Keratinocyte (primary cell): ENCODE measurements around the gene PTPRD. TPM values are rescaled to one million over a fixed set of nuclear protein-coding genes. Genes with fewer than 3 reads are reported as not detected.

ENCODE experiments used
- DNase-seq: peaks from one replicate; pipeline ENCODE4 v3.0.0-alpha.2; 2011; ENCODE audit warnings: low read depth, missing footprints, low spot score
- FAIRE-seq: peaks from 2 replicates; lab custom pipeline; 2011; peaks lifted over from hg19 to GRCh38; lab: Jason Lieb, UNC
- H2AFZ ChIP-seq: 2 replicates; pipeline ENCODE4 v1.6.0; 2012; ENCODE audit warnings: low read length, control low read depth, inconsistent platforms; ENCODE audit not compliant: control insufficient read depth
- H3K27ac ChIP-seq: 2 replicates; pipeline ENCODE4 v1.5.1; 2011; ENCODE audit warnings: low read length; ENCODE audit not compliant: control insufficient read depth, insufficient read depth
- H3K27me3 ChIP-seq: 3 replicates; pipeline ENCODE4 v1.6.0; 2011; ENCODE audit warnings: low read length; ENCODE audit not compliant: control insufficient read depth, insufficient read depth; ENCODE audit errors: extremely low read depth
- H3K36me3 ChIP-seq, 2 experiments: 2 replicates in 1 of 2; 3 replicates in 1 of 2; pipeline ENCODE4 v1.5.1; 2011; ENCODE audit warnings: low read length in 2 of 2, mild to moderate bottlenecking in 1 of 2; ENCODE audit not compliant: control insufficient read depth in 2 of 2, insufficient read depth in 2 of 2; ENCODE audit errors: extremely low read depth in 1 of 2
- H3K4me1 ChIP-seq: 3 replicates; pipeline ENCODE4 v1.5.1; 2011; ENCODE audit warnings: low read length; ENCODE audit not compliant: control insufficient read depth, insufficient read depth; ENCODE audit errors: extremely low read depth
- H3K4me2 ChIP-seq: 3 replicates; pipeline ENCODE4 v1.6.0; 2011; ENCODE audit warnings: low read depth, low read length; ENCODE audit not compliant: control insufficient read depth, insufficient read depth; ENCODE audit errors: extremely low read depth
- H3K4me3 ChIP-seq, 3 experiments: fragments of 200-600 bp in 1 of 3; sonication (generic) in 1 of 3; 2 replicates in 2 of 3; 3 replicates in 1 of 3; pipeline ENCODE4 v1.5.1; 2011 to 2016; ENCODE audit warnings: low read length in 3 of 3, mild to moderate bottlenecking in 3 of 3, control low read depth in 2 of 3, inconsistent platforms in 1 of 3, low read depth in 1 of 3, mixed read lengths in 1 of 3, mixed run types in 1 of 3, moderate library complexity in 1 of 3; ENCODE audit not compliant: control insufficient read depth in 2 of 3, insufficient read depth in 2 of 3; ENCODE audit errors: extremely low read depth in 1 of 3
- H3K79me2 ChIP-seq: 2 replicates; pipeline ENCODE4 v1.6.0; 2012; ENCODE audit warnings: low read length; ENCODE audit not compliant: control insufficient read depth, insufficient read depth
- H3K9ac ChIP-seq: 3 replicates; pipeline ENCODE4 v1.6.0; 2011; ENCODE audit warnings: low read length; ENCODE audit not compliant: control insufficient read depth, insufficient read depth; ENCODE audit errors: extremely low read depth
- H3K9me1 ChIP-seq: 3 replicates; pipeline ENCODE4 v1.6.0; 2011; ENCODE audit warnings: low read length; ENCODE audit not compliant: control insufficient read depth, insufficient read depth; ENCODE audit errors: extremely low read depth
- H3K9me3 ChIP-seq: 2 replicates; pipeline ENCODE4 v1.5.1; 2012; ENCODE audit warnings: low read depth, low read length; ENCODE audit not compliant: control insufficient read depth
- H4K20me1 ChIP-seq: 3 replicates; pipeline ENCODE4 v1.6.0; 2011; ENCODE audit warnings: low read length; ENCODE audit not compliant: control insufficient read depth, insufficient read depth; ENCODE audit errors: extremely low read depth
- EZH2 ChIP-seq: IDR thresholded peaks from one replicate; pipeline ENCODE4 v1.6.1; 2012; ENCODE audit warnings: inconsistent platforms, mild to moderate bottlenecking, low read length, moderate library complexity
- dilution Hi-C: fragments of 300-500 bp; cut with MboI; formaldehyde crosslinking; loops from one replicate; pipeline ENCODE4 v1.7.0; 2020; ENCODE audit warnings: low sequenced_read_pairs; ENCODE audit not compliant: extremely low pct_ligation_motif_present
- polyA plus RNA-seq, 5 experiments: library from polyadenylated mRNA; depleted of rRNA in 3 of 5; stranded (reverse) in 3 of 5; stranded (forward) in 1 of 5; unstranded in 1 of 5; fragments of >200 nt; gene quantifications; 1 replicate in 1 of 5; 2 replicates in 3 of 5; 3 replicates in 1 of 5; pipeline versions ENCODE4 v1.2.1 to v1.2.3, GENCODE V29; 2011 to 2012; ENCODE audit warnings: missing spikeins in 2 of 5, low read depth in 1 of 5, low replicate concordance in 1 of 5
- TF ChIP-seq, protein P1 (sequence below), 3 experiments: IDR thresholded peaks in 1 of 3; conservative IDR thresholded peaks in 1 of 3; optimal IDR thresholded peaks in 1 of 3; 2 replicates in 2 of 3; 3 replicates in 1 of 3; pipeline versions ENCODE3 to v1.5.1; 2011; ENCODE audit warnings: low read length in 3 of 3, mild to moderate bottlenecking in 3 of 3, moderate library complexity in 2 of 3, control low read depth in 1 of 3, inconsistent platforms in 1 of 3; ENCODE audit not compliant: insufficient read depth in 2 of 3; ENCODE audit errors: extremely low read depth in 1 of 3

The PTPRD gene
- polyA plus RNA-seq, 1 donor (not counting 4 experiments of a cell fraction or from before 2014, with no cell fraction given): 0.10 TPM

GRCh38 chr9:10009401-10009800 is 603.4 kb downstream of the PTPRD start:
- H4K20me1 ChIP-seq: no peaks in the 10 kb centered on the region
- H3K79me2 ChIP-seq: no peaks in the 10 kb centered on the region
- H3K27me3 ChIP-seq: no peaks in the 10 kb centered on the region
- TF ChIP-seq EZH2: no peak
- TF ChIP-seq, protein P1, sequence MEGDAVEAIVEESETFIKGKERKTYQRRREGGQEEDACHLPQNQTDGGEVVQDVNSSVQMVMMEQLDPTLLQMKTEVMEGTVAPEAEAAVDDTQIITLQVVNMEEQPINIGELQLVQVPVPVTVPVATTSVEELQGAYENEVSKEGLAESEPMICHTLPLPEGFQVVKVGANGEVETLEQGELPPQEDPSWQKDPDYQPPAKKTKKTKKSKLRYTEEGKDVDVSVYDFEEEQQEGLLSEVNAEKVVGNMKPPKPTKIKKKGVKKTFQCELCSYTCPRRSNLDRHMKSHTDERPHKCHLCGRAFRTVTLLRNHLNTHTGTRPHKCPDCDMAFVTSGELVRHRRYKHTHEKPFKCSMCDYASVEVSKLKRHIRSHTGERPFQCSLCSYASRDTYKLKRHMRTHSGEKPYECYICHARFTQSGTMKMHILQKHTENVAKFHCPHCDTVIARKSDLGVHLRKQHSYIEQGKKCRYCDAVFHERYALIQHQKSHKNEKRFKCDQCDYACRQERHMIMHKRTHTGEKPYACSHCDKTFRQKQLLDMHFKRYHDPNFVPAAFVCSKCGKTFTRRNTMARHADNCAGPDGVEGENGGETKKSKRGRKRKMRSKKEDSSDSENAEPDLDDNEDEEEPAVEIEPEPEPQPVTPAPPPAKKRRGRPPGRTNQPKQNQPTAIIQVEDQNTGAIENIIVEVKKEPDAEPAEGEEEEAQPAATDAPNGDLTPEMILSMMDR (optimal IDR thresholded peaks at IDR 0.05 in 1 of 3, IDR thresholded peaks at IDR 0.05 in 1 of 3, conservative IDR thresholded peaks at IDR 0.05 in 1 of 3; ENCODE audit: extremely low read depth in 1 of 3, insufficient read depth in 2 of 3, low read length in 3 of 3): no peak
- no peaks in the 10 kb centered on the region for H3K36me3 ChIP-seq
- FAIRE-seq (no peak), DNase-seq (no peak)
- no peaks in the 10 kb centered on the region for H3K9me1 ChIP-seq
- dilution Hi-C loops: no loop called here
- H3K27ac ChIP-seq: no peak overlapping the region
- no peaks in the 10 kb centered on the region for H3K9me3 ChIP-seq
- no peak overlapping the region for H3K4me3 ChIP-seq
- H3K4me1 ChIP-seq: no peaks in the 10 kb centered on the region
- H3K4me2 ChIP-seq: no peak overlapping the region
- no peak overlapping the region for H2AFZ ChIP-seq
- H3K9ac ChIP-seq: no peak overlapping the region

DNA sequence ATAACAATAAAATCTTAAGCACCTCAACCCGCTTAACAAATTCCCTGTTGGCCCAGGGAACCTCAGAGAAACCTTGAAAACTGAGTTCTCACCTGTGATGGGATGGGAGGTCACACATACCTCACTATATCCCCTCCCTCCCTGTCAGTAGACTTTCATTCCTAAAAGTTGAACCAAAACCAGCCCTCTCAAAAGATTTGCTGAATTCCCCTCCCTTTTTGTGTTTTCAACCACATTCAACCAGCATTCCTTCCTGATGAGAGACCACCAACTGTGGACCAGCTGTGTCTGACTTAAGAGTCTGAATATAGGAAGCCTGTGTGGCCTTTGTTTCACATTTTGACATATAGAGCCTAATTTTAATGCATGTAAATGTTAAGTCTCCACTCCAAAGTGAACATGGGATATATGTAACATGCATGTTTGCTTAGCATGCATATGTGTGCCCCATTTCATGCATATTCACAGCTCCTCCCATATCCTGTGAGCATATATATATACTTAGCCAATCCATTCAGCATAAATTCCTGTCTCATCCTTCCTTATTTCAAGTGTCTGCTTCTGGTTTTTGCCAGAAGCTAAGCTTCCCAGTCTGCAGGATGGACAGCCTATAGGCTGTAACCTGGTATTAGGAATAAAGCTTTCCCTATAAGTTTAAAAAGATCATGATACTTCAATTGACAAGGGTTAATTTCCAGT is 604.6 kb downstream of the PTPRD start:
- Histone ChIP-seq H3K9me1 (no peaks in the 10 kb centered on the region), H3K4me1 (no peaks in the 10 kb centered on the region), H3K4me2 (no peak overlapping the region), H3K27ac (no peak overlapping the region), H3K27me3 (no peaks in the 10 kb centered on the region), H3K9me3 (no peaks in the 10 kb centered on the region), H3K79me2 (no peaks in the 10 kb centered on the region), H3K36me3 (no peaks in the 10 kb centered on the region), H4K20me1 (no peaks in the 10 kb centered on the region), H3K9ac (no peak overlapping the region), H2AFZ (no peak overlapping the region), H3K4me3 (no peak overlapping the region)
- no peak for FAIRE-seq
- TF ChIP-seq EZH2: no peak
- TF ChIP-seq, protein P1 (optimal IDR thresholded peaks at IDR 0.05 in 1 of 3, IDR thresholded peaks at IDR 0.05 in 1 of 3, conservative IDR thresholded peaks at IDR 0.05 in 1 of 3; ENCODE audit: extremely low read depth in 1 of 3, insufficient read depth in 2 of 3, low read length in 3 of 3): no peak
- dilution Hi-C loops: no loop called here
- DNase-seq: no peak
